K562 (cell line): ENCODE results near the gene DALRD3. TPM values are rescaled to one million over a fixed set of nuclear protein-coding genes. Genes with fewer than 3 reads are reported as not detected.

ENCODE experiments used
- ATF1 ChIP-seq, 2 experiments: fragments of 450-650 bp in 1 of 2; IDR thresholded peaks; 2 replicates each; pipeline ENCODE4 v1.6.1; 2016; ENCODE audit warnings: missing compliant biosample characterization in 1 of 2, missing genetic modification characterization in 1 of 2
- CCAR2 ChIP-seq: fragments of 200-400 bp; formaldehyde crosslinking; IDR thresholded peaks from 2 replicates; pipeline ENCODE4 v1.6.1; 2017; ENCODE audit warnings: mild to moderate bottlenecking, low read depth, low read length
- FOS ChIP-seq: IDR thresholded peaks from 3 replicates; pipeline ENCODE4 v1.6.1; 2011; ENCODE audit not compliant: insufficient read length; ENCODE audit errors: extremely low read depth
- HDGF ChIP-seq: fragments of 450-650 bp; IDR thresholded peaks from 2 replicates; pipeline ENCODE4 v1.6.1; 2016
- HNRNPLL ChIP-seq: fragments of 200-400 bp; formaldehyde crosslinking; IDR thresholded peaks from 2 replicates; pipeline ENCODE4 v1.6.1; 2017; ENCODE audit warnings: low read length, low read depth, mild to moderate bottlenecking; ENCODE audit not compliant: poor library complexity, severe bottlenecking
- KLF13 ChIP-seq: fragments of 450-650 bp; IDR thresholded peaks from 2 replicates; pipeline ENCODE4 v1.6.1; 2016; ENCODE audit warnings: missing genetic modification characterization, low read depth, mild to moderate bottlenecking, missing compliant biosample characterization, moderate library complexity, borderline replicate concordance
- MAFF ChIP-seq: IDR thresholded peaks from 2 replicates; pipeline ENCODE4 v1.6.1; 2012; ENCODE audit warnings: low read length, improper control_type of control experiment
- MCM3 ChIP-seq: fragments of 450-650 bp; IDR thresholded peaks from 2 replicates; pipeline ENCODE4 v1.6.1; 2016
- MXI1 ChIP-seq: IDR thresholded peaks from 2 replicates; pipeline ENCODE4 v1.6.1; 2011; ENCODE audit warnings: low read depth, mild to moderate bottlenecking, improper control_type of control experiment, low read length
- MYNN ChIP-seq, 2 experiments: sonication (generic); formaldehyde crosslinking in 1 of 2; IDR thresholded peaks; 2 replicates each; pipeline versions ENCODE4 v1.5.0 to v1.6.1; 2016 to 2020; ENCODE audit warnings: antibody characterized with exemption in 1 of 2, missing genetic modification reagents in 1 of 2
- PTRF ChIP-seq: fragments of 450-650 bp; IDR thresholded peaks from 2 replicates; pipeline ENCODE4 v1.6.1; 2016; ENCODE audit warnings: mild to moderate bottlenecking, missing genetic modification characterization, missing compliant biosample characterization
- RBFOX2 ChIP-seq: fragments of 200-400 bp; formaldehyde crosslinking; IDR thresholded peaks from 2 replicates; pipeline ENCODE4 v1.6.1; 2017; ENCODE audit warnings: low read depth, mild to moderate bottlenecking, low read length, moderate library complexity
- RBM25 ChIP-seq: fragments of 200-400 bp; formaldehyde crosslinking; IDR thresholded peaks from 2 replicates; pipeline ENCODE4 v1.6.1; 2018; ENCODE audit warnings: low read length, low read depth, moderate library complexity; ENCODE audit not compliant: severe bottlenecking
- RBM34 ChIP-seq: fragments of 200-400 bp; formaldehyde crosslinking; IDR thresholded peaks from 2 replicates; pipeline ENCODE4 v1.6.1; 2018; ENCODE audit warnings: low read length, borderline replicate concordance; ENCODE audit not compliant: insufficient read depth
- RHOXF2B ChIP-seq: fragments of 250-450 bp; sonication (Bioruptor Pico); conservative IDR thresholded peaks from 2 replicates; pipeline ENCODE4 v1.5.1; 2021
- SIN3A ChIP-seq, 2 experiments: fragments of 150-350 bp in 1 of 2; IDR thresholded peaks; 2 replicates each; pipeline ENCODE4 v1.6.1; 2011 to 2016; ENCODE audit warnings: borderline replicate concordance in 2 of 2, low read depth in 2 of 2, low read length in 2 of 2, mild to moderate bottlenecking in 2 of 2, moderate library complexity in 2 of 2; ENCODE audit not compliant: control insufficient read depth in 1 of 2
- SMARCB1 ChIP-seq: IDR thresholded peaks from 2 replicates; pipeline ENCODE4 v1.6.1; 2011; ENCODE audit warnings: improper control_type of control experiment, low read depth; ENCODE audit not compliant: insufficient read length
- SMARCC2 ChIP-seq: fragments of 450-650 bp; IDR thresholded peaks from 2 replicates; pipeline ENCODE4 v1.6.1; 2017; ENCODE audit warnings: antibody characterized with exemption, moderate library complexity, mild to moderate bottlenecking, low read depth
- TCF7 ChIP-seq: sonication (generic); IDR thresholded peaks from 2 replicates; pipeline ENCODE4 v1.6.1; 2016; ENCODE audit warnings: antibody characterized with exemption, borderline replicate concordance
- polyA plus RNA-seq, 8 experiments: library from polyadenylated mRNA; depleted of rRNA in 4 of 8; stranded (reverse) in 5 of 8; unstranded in 3 of 8; fragments of >200 nt; fragmentation: Nextera tagmentation in 2 of 8; fragmentation: Illumina TruSeq in 1 of 8; extraction: Ambion mirVana in 2 of 8; extraction: Trizol in 1 of 8; gene quantifications; 2 replicates each; pipeline versions ENCODE4 v1.2.1 to v1.2.3, GENCODE V29; 2011 to 2014; ENCODE audit warnings: inconsistent platforms in 1 of 8, missing spikeins in 1 of 8
- total RNA-seq, 7 experiments: library from RNA; depleted of rRNA in 6 of 7; stranded (reverse); fragments of >200 nt in 6 of 7; fragmentation: Illumina TruSeq in 2 of 7; extraction: Trizol in 2 of 7; gene quantifications; 2 replicates each; pipeline versions ENCODE4 v1.2.1 to v1.2.3, GENCODE V29; 2011 to 2021; ENCODE audit warnings: low replicate concordance in 1 of 7
- TF ChIP-seq, protein P1 (sequence below): fragments of 150-350 bp; IDR thresholded peaks from 2 replicates; pipeline ENCODE4 v1.6.1; 2014; ENCODE audit warnings: low read depth, mild to moderate bottlenecking, low read length, borderline replicate concordance
- TF ChIP-seq, protein P2 (sequence below): fragments of 450-650 bp; IDR thresholded peaks from 2 replicates; pipeline ENCODE4 v1.6.1; 2016; ENCODE audit warnings: missing biosample characterization, missing genetic modification characterization
- TF ChIP-seq, protein P3 (sequence below): fragments of 250-450 bp; sonication (Bioruptor Pico); IDR thresholded peaks from 2 replicates; pipeline ENCODE4 v1.8.0; 2022; ENCODE audit warnings: inconsistent platforms, mild to moderate bottlenecking, moderate library complexity, borderline replicate concordance

The DALRD3 gene
- total and polyA plus RNA-seq, 9 of the 15 experiments (the other 6 are each of a cell fraction or from before 2014, with no cell fraction given) = 6.6 to 31.3 (median 14.4) TPM

DNA sequence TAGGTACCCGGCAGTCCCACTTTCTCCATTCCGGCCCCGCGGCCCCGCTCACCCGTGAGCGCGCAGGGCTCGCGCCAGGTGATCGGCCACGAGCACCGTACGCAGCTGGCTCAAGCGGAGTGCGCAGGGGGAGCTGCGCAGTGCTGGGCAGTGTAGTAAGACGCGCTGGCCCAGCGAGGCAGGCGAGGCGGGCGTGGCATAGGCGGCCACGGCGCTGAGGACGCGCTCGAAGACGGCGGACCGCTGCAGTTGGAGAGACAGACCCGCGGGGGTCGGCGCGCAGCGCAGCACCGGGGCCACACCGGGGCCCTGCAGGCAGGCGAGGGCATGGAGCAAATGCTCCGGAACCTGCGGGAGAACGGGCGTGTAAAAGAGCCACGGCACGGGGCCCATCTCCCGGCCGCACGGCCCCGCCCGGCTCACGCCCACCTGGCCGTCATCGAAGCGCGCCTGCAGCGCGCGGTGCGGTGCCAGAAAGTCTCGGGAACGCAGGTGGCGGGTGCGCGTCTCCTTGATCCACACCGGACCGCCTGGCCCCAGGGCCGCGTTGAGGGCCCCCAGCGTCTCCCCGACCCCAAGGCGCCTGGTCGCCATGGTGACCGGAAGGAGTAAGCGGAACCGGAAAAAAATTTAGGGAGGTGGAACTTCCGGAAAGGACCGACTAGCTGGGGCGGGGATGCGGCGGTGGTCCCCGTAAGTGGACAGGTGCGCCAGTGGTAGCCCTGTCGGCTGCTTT is at the start of gene DALRD3 (continued):
- TF ChIP-seq MYNN (IDR thresholded peaks at IDR 0.05) (no peak), MYNN (CRISPR knock-in tag; IDR thresholded peaks at IDR 0.05) (no peak), MCM3 (no peak), MAFF (no peak), PTRF (tag) (no peak), TCF7 (no peak), CCAR2 (no peak), HNRNPLL (peak; percentile 95), HDGF (no peak), RBM25 (no peak), FOS (no peak), SMARCC2 (no peak), RHOXF2B (CRISPR knock-in tag) (no peak), ATF1 (CRISPR knock-in tag; IDR thresholded peaks at IDR 0.05) (peak; percentile 47; the same call in 1 of the 2 replicates), ATF1 (tag; IDR thresholded peaks at IDR 0.05) (peak; percentile 93), KLF13 (tag) (0 out of 2 replicates have a peak, but pooled peaks have one; percentile 13), SIN3A (IDR thresholded peaks at IDR 0.05; ENCODE audit: borderline replicate concordance in 2 of 2, control insufficient read depth in 1 of 2, low read depth in 2 of 2, low read length in 2 of 2) (peak; percentile 83 to 91; a peak in 2 of 4 replicates), MXI1 (peak; percentile 74; the same call in 1 of the 2 replicates), SMARCB1 (no peak), RBM34 (0 out of 2 replicates have a peak, but pooled peaks have one; percentile 46), RBFOX2 (peak; percentile 66)
- TF ChIP-seq, protein P1, sequence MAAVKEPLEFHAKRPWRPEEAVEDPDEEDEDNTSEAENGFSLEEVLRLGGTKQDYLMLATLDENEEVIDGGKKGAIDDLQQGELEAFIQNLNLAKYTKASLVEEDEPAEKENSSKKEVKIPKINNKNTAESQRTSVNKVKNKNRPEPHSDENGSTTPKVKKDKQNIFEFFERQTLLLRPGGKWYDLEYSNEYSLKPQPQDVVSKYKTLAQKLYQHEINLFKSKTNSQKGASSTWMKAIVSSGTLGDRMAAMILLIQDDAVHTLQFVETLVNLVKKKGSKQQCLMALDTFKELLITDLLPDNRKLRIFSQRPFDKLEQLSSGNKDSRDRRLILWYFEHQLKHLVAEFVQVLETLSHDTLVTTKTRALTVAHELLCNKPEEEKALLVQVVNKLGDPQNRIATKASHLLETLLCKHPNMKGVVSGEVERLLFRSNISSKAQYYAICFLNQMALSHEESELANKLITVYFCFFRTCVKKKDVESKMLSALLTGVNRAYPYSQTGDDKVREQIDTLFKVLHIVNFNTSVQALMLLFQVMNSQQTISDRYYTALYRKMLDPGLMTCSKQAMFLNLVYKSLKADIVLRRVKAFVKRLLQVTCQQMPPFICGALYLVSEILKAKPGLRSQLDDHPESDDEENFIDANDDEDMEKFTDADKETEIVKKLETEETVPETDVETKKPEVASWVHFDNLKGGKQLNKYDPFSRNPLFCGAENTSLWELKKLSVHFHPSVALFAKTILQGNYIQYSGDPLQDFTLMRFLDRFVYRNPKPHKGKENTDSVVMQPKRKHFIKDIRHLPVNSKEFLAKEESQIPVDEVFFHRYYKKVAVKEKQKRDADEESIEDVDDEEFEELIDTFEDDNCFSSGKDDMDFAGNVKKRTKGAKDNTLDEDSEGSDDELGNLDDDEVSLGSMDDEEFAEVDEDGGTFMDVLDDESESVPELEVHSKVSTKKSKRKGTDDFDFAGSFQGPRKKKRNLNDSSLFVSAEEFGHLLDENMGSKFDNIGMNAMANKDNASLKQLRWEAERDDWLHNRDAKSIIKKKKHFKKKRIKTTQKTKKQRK = no peak
- TF ChIP-seq, protein P2, sequence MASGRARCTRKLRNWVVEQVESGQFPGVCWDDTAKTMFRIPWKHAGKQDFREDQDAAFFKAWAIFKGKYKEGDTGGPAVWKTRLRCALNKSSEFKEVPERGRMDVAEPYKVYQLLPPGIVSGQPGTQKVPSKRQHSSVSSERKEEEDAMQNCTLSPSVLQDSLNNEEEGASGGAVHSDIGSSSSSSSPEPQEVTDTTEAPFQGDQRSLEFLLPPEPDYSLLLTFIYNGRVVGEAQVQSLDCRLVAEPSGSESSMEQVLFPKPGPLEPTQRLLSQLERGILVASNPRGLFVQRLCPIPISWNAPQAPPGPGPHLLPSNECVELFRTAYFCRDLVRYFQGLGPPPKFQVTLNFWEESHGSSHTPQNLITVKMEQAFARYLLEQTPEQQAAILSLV (tag) = no peak
- TF ChIP-seq, protein P3, sequence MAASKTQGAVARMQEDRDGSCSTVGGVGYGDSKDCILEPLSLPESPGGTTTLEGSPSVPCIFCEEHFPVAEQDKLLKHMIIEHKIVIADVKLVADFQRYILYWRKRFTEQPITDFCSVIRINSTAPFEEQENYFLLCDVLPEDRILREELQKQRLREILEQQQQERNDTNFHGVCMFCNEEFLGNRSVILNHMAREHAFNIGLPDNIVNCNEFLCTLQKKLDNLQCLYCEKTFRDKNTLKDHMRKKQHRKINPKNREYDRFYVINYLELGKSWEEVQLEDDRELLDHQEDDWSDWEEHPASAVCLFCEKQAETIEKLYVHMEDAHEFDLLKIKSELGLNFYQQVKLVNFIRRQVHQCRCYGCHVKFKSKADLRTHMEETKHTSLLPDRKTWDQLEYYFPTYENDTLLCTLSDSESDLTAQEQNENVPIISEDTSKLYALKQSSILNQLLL (CRISPR knock-in tag) = no peak
